GM19455 (cell line): ENCODE measurements around the gene SEMA3G.

Experiments
- ATAC-seq: cut with Tn5 transposase; IDR thresholded peaks from one replicate; pipeline ENCODE4 v1.9.1; 2021; ENCODE audit not compliant: unreplicated experiment

The SEMA3G gene

DNA sequence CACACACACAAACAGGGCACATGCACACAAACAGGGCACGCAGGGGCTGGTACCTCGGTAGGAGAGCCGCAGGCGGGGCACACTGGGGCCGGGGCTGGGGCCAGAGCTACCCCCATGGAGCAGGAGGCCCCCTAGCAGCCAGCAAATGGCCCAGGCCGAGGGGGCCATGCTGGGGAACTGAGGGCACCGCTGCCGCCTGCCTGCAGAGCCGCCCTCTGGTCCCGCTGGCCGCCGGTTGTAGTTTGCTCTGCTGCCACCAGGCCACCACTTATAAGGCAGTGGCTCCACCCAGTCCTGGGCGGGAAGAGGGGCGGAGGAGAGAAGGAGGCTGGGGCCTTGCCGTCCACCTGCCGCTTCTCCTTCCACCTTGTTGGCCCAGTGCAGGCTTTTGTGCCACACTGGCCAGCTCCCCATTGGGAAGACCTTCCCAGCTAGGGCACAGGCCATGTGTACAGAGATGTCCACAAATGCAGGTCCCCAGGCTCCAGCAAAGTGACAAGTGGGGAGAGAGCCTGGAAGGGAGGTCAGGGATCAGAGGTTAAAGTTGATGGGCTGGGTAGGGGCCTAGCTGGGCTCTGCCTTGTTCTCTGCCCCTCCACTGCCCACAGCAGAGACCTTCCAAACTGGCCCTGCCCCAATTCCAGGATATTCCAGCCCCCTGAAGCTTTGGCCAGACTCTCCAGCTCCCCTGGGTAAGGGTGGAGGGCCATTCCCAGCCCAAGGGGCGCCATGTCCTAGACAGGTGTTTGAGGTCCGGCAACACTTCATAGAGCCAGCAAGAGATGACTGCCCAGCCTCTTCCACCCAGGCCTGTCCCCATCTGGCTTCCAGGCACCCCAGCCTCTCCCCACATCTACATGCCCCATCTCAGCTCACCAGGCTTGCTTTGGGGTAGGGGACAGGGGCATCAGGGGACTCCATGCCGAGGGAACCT lies at the start of gene SEMA3G:
TSS of gene SEMA3G (minus strand) at position 244 of the 934 bp plus-strand sequence. CDS start at position 168, 76 bp downstream.
- ATAC-seq = peak; percentile 57

- no peak for ATAC-seq
Observed at GRCh38 chr3:52494445-52494844, 49.5 kb upstream of the SEMA3G start.

DNA sequence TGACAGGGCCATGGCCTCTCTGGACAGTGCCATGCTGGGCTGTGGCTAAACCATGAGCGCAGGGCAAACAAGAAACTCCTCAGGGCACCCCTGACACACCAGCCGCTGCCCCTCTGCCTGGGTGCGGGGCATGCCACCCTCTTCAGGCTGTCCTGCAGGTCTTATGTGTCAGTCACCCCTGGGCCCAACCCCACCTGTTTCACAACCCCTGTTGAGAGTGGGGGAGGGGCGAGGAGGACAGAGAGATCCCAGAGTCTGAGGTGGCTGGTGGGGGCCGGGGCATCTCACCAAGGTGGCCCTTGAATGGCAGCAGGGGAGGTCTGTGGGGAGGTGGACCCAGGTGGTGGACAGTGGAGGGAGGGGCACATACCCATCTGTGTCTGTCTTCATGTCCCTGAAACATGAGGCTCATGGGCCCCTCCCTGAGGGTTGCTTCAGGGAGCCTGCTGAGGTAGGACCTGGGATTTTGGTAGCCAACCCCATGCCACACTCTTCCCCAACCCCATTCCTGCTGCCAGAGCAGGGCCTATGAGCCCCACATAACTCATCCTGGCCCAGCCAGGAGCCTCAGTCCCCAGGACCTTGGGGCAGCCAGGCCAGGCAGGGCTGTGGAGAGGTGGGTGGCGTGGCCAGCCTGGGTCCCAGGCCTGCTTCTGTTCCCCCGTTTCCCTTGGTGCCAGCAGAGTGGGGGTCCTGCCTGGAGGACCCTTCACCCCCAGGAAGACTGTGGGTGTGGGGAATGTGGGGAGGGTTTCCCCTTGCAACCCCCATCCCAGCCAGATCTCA lies 48.5 kb upstream of the SEMA3G start:
- no peak for ATAC-seq

DNA sequence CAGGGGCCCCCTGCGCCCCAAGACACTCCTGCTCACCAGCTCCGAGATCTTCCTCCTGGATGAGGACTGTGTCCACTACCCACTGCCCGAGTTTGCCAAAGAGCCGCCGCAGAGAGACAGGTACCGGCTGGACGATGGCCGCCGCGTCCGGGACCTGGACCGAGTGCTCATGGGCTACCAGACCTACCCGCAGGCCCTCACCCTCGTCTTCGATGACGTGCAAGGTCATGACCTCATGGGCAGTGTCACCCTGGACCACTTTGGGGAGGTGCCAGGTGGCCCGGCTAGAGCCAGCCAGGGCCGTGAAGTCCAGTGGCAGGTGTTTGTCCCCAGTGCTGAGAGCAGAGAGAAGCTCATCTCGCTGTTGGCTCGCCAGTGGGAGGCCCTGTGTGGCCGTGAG lies 47.2 kb upstream of the SEMA3G start:
- no peak for ATAC-seq

DNA sequence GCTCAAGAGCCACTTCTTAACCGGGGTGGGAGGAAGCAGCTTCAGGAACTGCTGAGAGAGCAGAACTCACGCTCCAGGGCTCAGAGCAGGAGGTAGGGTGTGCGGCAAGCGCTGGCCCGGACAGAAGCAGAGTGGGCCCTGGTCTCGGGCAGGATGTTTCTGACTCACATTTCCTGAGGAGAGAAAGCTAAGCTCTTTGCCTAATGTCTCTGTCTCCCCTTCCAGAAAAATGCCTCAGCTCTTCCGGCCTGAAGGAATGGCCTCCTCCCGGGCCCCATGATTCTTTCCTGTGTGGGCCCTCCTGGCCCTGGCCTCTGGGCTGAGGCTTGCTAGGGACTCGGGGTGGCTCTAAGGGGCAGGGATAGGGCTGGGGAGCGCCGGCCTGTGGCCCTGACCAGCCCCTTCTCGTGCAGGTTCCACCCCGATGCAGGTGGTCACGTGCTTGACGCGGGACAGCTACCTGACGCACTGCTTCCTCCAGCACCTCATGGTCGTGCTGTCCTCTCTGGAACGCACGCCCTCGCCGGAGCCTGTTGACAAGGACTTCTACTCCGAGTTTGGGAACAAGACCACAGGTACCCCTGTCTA lies 46.1 kb upstream of the SEMA3G start:
- no peak for ATAC-seq

- no peak for ATAC-seq
Observed at GRCh38 chr3:52490035-52490938, 45.4 kb upstream of the SEMA3G start.

- no peak for ATAC-seq
Observed at GRCh38 chr3:52489453-52489852, 44.5 kb upstream of the SEMA3G start.

- ATAC-seq = no peak
Observed at GRCh38 chr3:52488746-52489145, 43.8 kb upstream of the SEMA3G start.

DNA sequence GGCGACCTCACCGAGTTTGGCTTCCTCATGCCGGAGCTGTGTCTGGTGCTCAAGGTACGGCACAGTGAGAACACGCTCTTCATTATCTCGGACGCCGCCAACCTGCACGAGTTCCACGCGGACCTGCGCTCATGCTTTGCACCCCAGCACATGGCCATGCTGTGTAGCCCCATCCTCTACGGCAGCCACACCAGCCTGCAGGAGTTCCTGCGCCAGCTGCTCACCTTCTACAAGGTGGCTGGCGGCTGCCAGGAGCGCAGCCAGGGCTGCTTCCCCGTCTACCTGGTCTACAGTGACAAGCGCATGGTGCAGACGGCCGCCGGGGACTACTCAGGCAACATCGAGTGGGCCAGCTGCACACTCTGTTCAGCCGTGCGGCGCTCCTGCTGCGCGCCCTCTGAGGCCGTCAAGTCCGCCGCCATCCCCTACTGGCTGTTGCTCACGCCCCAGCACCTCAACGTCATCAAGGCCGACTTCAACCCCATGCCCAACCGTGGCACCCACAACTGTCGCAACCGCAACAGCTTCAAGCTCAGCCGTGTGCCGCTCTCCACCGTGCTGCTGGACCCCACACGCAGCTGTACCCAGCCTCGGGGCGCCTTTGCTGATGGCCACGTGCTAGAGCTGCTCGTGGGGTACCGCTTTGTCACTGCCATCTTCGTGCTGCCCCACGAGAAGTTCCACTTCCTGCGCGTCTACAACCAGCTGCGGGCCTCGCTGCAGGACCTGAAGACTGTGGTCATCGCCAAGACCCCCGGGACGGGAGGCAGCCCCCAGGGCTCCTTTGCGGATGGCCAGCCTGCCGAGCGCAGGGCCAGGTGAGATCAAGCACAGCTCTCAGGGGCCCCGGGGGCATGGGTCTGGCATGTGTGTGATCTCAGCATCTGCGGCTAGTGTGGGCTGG lies 43.1 kb upstream of the SEMA3G start:
- no peak for ATAC-seq

DNA sequence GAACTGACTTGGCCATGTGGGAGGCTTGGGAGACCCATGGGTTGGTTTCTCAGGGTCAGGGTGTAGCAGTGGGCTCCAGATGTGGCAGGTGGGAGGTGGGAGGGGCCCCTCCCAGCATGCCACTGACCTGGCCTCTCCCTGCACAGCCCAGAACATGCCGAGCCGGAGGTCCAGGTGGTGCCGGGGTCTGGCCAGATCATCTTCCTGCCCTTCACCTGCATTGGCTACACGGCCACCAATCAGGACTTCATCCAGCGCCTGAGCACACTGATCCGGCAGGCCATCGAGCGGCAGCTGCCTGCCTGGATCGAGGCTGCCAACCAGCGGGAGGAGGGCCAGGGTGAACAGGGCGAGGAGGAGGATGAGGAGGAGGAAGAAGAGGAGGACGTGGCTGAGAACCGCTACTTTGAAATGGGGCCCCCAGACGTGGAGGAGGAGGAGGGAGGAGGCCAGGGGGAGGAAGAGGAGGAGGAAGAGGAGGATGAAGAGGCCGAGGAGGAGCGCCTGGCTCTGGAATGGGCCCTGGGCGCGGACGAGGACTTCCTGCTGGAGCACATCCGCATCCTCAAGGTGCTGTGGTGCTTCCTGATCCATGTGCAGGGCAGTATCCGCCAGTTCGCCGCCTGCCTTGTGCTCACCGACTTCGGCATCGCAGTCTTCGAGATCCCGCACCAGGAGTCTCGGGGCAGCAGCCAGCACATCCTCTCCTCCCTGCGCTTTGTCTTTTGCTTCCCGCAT lies 42.3 kb upstream of the SEMA3G start:
- ATAC-seq = no peak

DNA sequence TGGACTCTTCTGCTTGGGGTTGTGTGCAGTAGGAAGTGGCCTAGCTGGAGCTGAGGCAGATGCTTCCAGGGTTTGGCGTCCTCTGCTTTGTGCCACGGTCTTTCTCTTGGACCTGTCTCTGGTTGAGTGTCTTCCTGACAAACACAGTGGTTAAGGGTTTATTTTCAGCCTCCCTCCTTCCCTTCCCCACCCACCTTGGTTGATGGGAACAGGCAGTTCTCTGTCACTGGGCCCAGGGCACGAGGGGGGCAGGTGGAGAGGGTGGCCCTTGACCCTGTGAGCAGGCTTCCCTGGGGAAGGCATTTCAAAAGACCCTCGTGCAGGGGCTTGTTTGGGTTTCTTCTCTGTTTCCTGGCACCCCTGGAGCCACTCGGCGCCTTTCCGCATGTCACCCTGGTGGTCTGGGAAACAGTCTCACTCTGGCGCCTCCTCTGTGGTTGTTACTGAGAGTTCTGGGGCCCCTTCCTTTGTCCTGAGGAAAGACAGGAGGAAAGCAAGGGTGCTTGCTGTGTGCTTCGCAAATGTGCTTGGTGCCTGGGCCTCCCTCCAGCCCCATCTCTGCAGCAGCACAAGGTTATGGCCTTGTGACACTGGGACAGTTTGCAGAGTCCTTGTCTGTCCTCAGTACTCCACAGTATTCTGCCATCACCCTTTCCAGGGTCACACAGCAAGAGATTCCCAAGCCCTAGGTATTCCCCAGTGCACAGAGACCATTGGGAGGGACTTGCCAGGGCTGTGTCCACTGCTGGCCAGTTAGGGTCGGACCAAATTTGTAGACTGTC lies 40.0 kb upstream of the SEMA3G start:
- no peak for ATAC-seq

- no peak for ATAC-seq
Observed at GRCh38 chr3:52483577-52484381, 38.9 kb upstream of the SEMA3G start.

- no peak for ATAC-seq
Observed at GRCh38 chr3:52483081-52483480, 38.2 kb upstream of the SEMA3G start.

DNA sequence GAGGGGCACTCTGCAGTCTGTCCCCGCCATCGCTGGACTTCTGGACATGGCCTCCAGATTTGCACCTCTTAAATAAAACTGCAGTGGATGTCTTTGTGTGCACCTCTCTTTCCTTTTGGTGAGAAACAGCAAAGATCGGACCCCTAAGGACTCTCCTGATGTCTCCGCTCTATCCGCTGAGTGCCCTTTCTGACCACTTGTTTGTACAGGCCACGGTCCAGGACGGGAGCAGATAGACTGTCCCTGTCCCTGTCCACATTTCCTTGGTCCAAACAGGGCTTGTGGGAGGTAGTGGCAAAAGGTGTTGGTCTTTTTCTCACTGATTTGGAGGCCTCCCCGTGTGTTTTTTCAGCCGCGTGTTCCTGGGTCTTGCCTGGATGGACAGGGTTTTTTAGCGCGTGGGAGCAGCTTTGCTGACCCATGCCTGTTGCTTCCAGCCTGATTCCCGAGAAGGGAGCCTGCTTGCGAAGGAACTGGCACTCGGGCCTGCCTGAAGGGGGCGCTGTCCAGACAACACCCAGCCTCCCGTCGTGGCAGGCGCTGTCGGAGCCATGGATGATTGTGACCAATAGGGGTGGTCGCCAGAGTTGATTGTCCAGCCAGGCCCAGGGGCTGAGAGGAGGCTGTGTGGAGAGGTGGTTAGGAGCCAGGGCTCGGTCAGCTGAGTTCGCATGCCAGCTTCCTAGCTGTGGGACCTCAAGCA lies 37.1 kb upstream of the SEMA3G start:
- no peak for ATAC-seq

DNA sequence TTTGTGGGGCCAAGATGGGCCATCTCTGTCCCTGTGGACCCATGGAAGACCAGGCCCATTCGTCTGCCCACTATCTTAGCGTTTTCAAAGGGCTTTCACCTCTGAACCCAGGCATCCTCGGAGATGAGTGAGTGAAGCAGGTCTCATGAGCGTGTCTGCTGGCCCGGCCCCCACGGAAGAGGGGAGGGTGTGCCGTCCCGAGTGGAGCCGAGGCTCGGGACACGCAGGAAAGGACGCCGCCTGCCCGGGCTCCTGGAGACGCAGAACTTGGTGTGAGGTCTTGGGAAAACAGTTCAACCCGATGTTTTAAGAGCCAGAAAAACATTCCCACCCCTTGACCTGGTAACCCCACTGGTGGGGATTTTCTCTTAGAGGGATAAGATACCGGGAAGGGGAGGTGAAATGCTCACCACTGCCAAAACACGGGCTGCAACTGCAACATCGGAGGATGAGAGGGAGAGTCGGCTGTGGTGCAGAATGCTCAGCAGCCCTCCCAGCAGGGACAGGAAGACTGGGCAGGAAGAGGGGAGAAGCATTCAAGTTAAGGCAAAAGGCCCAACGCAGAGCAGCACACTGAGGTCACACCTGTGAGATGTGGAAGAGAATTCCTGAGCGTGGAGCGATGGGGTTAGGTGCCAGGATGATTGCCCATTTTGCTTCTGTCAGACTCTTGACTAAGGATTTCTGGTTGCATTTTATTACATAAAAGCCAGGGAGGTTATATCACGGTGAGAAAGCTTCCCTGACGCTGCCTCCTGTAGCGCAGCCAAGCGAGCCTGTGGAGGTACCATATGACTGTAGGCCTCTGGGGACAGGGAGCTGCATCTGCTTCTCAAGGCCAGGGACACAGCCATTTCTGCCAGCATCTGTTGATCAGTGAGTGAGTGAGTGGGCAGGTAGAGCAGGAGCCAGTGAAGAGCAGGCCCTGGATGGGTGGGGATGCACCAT lies 36.1 kb upstream of the SEMA3G start:
- ATAC-seq = no peak
